G401.6 (cell line): ENCODE results near the gene TACC2.
"Not testable (repeated sequence)": the region's sequence is repeated elsewhere in the genome, so short reads cannot be mapped to it uniquely, and the experiment has no call there.

Source experiments
- FAIRE-seq: peaks from 2 replicates; lab custom pipeline; 2012; peaks lifted over from hg19 to GRCh38; lab: Jason Lieb, UNC

Gene TACC2

DNA sequence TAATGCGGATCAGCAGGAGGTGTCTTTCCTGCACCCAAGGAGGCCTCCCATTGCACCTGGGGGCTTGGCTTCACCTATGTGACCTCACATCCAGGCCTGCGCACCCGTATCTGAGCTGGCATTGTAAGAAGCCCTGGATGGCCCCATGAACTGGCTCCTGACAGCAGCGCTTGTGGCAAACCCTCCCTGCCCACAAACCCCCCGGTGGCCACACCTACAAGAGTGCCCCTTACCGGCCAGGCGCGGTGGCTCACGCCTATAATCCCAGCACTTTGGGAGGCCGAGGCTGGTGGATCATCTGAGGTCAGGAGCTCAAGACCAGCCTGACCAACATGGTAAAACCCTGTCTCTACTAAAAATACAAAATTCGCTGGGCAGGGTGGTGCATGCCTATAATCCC lies 107.2 kb downstream of the TACC2 start:
- FAIRE-seq, result not testable (repeated sequence)

GRCh38 chr10:122096705-122097104 lies 107.7 kb downstream of the TACC2 start:
- no peak for FAIRE-seq

- no peak for FAIRE-seq
These were observed 109.0 kb downstream of the TACC2 start for GRCh38 chr10:122097935-122098334.

DNA sequence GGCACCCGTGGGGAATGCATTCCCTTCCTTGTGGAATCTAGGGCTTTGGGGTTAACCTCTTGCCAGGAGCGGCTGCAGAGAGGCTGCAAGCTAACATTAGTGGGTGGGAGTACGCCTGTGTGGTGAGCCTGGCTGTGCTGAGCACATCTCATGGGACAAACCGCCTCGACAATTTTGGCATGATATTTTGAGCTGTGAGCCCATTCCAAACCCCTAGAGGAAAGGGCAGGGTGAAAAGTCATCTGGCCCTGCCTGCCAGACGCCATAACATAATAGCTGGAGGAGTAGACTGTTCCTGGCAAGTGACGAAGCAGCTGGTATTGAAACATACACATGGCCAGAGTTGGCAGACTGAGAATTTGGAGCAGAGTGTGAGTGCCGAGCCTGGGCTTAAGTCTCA lies 110.0 kb downstream of the TACC2 start:
- no peak for FAIRE-seq

GRCh38 chr10:122099562-122099961 lies 110.6 kb downstream of the TACC2 start:
- no peak for FAIRE-seq

GRCh38 chr10:122102146-122102868 lies 113.3 kb downstream of the TACC2 start:
- no peak for FAIRE-seq

GRCh38 chr10:122102869-122103525 lies 114.0 kb downstream of the TACC2 start:
- no peak for FAIRE-seq

DNA sequence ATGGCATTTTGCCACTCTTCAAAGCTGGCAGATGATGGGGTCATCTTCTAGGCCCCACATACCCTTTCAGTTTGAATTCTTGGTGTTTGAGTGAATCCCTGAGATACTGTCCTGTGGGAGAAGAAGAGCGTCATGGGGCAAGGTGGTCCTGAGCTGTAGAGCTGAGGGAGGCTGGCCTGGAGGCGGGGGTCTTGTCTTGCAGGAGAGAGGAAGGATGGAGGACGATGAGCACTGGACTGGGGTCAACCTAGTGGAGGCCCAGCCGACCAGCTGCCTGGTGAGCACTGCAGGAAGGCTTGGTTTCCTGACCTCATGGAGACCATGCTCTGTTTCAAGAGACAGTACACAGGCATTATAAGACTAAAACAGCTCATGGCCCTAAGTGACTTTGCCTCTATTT lies 114.6 kb downstream of the TACC2 start:
- no peak for FAIRE-seq

DNA sequence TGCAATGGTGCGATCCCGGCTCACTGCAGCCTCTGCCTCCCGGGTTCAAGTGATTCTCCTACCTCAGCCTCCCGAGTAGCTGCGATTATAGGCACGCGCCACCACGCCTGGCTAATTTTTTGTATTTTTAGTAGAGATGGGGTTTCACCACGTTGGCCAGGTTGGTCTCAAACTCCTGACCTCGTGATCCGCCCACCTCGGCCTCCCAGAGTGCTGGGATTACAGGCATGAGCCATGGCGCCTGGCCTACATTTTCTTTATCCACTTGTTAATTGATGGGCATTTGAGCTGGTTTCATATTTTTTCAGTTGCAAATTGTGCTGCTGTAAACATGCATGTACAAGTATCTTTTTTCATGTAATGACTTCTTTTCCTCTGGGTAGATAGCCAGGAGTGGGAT lies 119.8 kb downstream of the TACC2 start:
- FAIRE-seq, result not testable (repeated sequence)

GRCh38 chr10:122112021-122112616 lies 123.2 kb downstream of the TACC2 start:
- no peak for FAIRE-seq

- FAIRE-seq, result no peak
These were observed 123.7 kb downstream of the TACC2 start for GRCh38 chr10:122112625-122113160.

- no peak for FAIRE-seq
These were observed 124.4 kb downstream of the TACC2 start for GRCh38 chr10:122113161-122113944.

DNA sequence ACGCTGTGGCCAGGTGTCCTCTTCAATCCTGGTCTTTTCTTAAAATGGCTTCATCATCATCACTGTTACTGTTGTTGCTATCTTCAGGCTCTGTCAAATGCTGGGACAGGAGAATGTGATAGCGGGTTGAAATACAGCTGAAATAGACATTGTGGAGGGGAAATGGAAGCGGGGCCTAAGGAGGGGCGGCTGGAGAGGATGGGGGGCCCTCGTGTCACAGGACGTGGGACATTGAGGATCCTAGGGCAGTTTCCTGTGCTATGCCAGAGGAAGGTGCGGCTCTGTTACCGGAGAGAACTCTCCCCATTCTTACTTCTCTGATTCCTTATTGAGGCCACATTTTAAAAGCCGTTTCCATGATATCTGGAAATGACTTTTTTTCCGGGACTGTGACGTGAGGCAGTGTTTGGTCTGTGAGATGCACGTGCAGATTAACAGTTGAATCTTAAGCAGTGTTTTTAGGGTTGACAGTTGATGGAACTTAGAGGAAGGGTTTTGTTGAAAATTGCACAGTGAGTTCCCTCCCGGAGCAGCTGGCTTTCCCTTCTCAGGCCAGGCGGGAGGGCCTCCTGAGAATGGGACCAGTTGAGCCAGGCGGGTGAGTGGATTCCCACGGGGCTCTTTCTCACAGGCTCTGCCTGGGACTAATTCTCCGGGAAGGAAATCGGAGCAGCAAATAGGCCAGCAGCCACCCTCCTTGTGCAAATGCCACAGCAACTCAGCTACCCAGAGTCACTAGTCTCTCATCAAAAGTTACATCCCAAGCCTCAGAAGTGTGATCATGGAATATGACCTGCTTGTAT lies 125.2 kb downstream of the TACC2 start:
- FAIRE-seq, result no peak

DNA sequence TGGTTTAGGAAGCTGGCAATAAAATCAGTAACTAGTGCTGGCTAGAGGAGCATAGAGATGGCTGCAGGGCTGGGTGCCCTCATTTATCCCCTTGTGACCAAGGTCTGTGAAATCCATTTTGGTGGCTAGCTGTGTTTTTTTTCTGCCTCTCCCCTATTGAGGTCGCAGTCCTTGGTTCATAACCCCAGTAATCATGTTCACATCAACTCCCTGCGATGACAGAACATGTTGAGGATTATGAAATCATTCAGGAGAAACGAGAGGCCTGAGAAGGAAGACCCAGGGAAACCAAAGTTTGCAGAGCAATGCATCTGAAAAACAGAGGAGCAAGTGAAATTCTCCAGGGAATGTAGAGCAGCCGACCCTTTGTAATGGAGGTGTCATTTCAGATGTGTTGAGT lies 126.9 kb downstream of the TACC2 start:
- FAIRE-seq, result no peak

DNA sequence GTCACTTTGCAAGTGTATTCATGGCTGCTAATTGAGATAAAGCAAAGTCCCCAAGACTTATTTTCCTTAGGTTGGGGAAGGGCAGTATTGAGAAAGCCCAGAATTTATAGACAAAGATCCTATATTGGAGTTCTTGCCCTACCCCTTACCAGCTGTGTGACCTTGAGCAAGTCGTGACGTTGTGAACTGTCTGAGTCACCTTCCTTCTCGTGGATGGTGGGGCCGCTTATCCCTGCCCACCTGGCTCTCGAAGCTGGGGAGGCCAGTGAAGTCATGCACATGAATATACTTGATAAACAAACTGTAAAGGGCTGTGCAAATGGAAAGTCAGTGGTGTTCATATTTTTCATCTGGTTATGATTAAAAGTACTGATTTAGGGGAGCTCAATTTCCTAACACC lies 127.4 kb downstream of the TACC2 start:
- no peak for FAIRE-seq

- no peak for FAIRE-seq
These were observed 128.5 kb downstream of the TACC2 start for GRCh38 chr10:122117475-122117874.

DNA sequence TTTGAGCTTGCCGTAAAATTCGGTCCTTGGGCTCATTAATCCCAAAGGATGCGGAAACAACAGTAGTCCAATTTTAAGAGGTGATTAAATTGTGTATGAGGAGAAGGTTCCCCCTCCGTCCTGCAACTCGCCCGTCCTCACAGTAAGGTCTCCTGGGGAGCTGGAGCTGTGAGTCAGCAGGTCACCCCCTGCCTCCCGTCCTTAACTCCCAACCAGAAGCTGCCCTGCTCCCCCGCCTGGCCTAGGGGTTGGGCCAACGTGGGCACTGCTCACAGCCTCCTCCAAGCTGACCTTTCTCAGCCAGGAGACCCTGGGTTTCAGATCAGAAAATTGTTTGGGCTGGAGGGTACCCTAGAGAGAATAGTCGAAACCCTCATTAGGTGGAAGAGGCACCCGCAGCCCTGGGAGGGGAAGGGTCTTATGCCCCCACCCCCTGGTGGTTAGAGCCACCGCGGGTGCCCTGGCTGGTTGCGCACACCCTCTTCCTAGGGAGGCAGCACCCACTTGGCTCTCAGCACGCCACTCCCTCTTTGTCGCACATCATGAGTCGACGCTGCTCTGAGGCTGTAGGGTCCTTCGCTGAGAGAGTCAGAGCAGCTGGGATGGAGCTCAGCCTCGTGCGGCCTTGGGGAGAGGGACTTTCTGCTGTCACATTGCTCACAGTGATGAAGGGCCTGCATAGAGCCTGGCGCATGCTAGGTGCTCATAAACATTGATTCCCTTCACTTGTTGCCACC lies 131.2 kb downstream of the TACC2 start:
- no peak for FAIRE-seq

- no peak for FAIRE-seq
These were observed 132.1 kb downstream of the TACC2 start for GRCh38 chr10:122121059-122121458.

- no peak for FAIRE-seq
These were observed 133.5 kb downstream of the TACC2 start for GRCh38 chr10:122122493-122122892.

DNA sequence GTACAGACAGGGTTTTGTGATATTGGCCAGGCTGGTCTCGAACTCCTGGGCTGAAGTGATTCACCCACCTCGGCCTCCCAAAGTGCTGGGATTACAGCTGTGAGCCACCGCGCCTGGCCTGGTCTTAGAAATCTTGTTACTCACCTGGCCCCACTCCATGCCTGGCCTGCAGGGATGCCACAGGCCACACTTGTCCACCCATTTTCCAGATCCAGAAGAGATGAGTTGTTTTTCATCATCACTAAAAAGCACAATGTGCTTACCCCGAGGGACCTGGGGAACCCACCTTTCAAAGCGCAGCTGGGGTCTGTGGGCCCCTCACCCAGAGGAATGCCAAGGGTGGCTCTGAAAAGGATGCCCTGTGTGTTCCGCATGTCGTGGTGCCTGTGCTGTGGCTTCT lies 134.2 kb downstream of the TACC2 start:
- no peak for FAIRE-seq

DNA sequence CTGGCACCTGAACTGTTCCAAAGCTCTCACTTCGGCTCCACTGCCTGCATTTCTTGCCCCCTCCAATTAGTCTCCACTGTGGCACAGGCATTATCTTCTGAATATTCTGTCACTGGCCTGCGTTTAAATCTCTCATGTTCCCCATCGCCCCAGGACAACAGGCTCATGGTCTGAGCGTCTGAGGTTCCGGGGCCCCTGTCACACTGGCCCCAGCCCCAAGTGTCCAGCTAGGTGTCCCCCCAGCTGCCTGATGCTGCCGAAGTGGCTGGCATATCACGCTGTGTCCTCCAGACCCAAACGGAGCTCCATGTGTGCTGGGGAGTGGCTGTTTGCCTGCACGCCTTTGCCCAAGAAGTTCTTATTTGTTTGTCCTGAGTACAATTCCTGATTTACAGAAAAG lies 135.4 kb downstream of the TACC2 start:
- FAIRE-seq, result no peak
